ENCODE results near the gene AP3M1.
"Not testable (repeated sequence)": the region's sequence is repeated elsewhere in the genome, so short reads cannot be mapped to it uniquely, and the experiment has no call there.

AP3M1 gene

DNA sequence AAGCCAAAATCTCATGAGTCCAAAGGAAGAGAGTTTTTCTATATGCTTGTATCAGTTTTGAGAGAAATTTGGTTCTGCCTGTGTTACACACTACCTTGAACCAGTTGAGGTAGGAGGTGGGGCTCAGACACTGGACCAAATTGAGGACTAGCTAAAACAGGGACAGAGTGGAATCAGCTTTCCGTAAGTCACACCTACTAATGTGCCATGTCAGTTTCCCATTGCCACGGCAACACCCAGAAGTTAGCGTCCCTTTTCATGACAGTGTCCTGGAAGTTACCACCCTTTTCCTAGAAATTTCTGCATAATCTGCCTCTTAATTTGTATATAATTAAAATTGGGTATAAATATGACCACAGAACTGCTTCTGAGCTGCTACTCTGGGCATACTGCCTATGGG, 9.4 kb upstream of the AP3M1 start:
- DNase-seq = no peak

DNA sequence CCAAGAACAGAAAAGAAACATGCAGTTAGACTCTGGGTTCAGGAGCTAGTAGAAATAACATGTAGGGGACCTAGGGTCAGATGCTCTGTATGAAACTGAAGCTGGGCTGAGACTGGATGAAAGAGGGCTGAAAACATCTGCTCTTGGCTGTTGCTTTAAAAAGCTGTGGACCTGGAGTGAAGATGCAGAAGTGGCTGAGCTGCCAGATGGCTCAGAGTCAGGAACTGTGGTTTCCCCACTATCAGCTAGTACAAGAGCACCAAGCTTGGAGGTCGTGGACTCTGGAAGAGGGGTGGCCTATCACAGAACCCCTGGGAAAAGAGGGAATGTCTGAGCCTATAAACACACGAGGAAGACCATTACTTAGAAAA, 6.3 kb upstream of the AP3M1 start:
- DNase-seq = no peak

DNA sequence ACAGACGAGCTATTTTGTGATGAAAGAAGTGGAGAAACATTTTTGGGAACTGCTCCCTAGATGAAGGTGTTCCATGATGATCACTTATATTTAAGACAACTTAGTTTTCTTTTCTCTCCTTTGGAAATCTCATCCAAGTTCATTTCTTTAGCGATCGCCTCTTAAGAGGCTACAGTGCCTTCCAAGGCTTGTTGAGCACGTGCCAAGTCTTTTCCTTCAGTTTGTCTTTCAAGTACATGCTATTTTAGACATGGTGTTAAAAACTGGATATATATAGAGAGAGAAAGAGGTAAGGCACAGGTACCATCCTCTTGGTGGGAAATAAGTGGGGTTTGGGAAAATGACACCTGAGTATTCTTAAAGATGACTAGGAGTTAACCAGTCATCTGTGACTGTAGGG, 3.0 kb upstream of the AP3M1 start:
- DNase-seq = no peak

DNA sequence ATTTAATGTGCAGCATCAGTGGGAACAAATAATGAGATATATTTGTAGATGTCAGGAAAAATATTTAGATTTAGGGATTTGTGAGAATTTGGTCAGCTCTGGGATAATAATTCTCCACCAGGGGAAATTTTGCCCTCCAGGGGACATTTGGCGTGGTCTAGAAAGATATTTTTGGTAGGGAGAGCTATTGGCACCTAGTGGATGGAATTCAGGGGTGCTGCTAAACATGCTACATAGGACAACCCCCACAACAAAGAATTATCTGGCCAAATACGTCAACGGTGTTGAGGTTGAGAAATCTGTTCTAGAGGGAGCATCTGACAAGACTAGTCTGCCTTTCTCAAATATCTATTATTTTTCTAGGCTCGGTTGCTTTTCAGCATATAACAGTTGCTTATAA, 2.5 kb upstream of the AP3M1 start:
- peak in 1 of 3 experiments; percentile 3 for DNase-seq

DNA sequence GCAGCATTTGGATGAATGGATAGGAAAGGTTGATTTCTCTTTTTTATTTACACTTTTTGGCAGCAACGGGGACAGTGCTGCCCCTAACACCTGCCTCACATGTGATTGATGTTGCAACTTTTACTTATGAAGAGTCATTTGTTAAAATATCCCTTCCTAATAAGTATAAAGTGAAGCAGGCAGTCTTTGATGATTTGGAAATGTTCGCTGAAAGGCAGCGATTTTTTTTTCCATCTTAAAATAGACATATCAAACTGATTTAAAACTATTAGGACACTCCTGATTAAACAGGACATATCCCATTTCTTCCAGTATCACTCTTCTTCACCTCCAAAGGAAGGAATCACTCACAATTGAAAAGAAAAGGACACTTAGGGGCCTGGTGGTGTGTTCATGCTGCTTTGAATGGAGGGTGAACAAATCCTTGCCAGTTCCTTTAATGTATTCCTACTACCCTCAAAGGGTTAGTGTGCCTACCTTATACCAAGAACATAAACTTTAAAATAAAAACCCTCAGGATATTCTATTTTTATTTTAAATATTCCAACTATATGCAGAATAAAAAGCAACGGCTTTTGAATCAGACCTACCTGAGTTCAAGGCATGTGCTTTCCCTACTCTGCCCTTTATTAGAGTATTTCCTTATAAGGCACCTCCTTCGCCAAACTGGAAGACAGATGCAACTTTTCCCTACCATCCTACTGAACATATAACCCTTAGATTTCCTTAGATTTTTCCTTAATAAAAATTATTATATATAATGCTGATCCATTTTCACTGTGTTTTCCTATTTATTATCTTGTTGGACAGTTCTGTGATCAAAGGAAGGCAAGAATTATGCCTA, 1.5 kb upstream of the AP3M1 start:
- DNase-seq = peak in 1 of 3 experiments; percentile 14

DNA sequence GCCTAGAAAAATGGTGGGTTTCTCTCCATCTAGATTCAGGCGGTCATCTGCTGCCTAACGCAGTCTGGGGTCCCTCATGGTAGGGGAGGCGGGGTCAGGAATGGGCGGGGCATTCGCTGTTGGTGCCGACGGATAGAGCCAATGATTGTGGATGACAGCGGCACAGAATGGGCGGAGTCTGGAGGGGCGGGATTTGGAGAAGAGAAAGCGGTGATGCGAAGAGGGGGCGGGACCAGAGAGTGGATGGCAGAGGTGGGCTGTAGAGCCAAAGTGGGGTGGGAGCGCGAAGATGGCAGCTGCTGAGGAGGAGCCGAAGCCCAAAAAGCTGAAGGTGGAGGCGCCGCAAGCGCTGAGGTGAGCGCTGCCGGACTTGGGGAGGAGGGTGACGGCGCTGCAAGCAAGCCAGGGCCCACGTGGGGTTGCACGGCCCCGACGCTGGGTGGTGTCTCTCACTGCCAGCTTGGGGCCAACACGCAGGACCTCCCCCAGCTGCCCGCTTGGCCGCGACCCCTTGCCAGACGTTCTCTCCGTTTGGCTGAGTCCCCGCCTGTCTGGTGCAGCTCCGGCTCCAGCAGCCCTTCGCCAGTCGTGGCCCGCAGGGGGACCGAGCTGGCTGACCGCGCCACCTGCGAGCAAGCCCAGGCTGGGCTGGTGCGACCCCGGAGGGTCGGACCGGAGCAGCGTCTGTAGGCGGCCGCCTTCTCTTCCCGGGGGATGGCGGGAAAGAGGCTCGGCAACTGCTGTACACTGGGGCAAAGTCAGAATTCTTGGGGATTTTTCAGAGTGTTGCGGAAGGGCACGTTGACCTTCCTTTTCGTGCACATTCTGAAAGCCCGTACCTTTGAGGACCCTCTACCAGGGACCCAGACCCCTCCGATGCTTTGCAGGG, 606 bp upstream of the AP3M1 start, which contains the start of gene ADK:
Gene ADK (plus strand): TSS at position 232 of the 889 bp plus-strand sequence. CDS start 58 bp downstream, at position 290.
- peak; percentile 93 to 98 (median 95) for DNase-seq

DNA sequence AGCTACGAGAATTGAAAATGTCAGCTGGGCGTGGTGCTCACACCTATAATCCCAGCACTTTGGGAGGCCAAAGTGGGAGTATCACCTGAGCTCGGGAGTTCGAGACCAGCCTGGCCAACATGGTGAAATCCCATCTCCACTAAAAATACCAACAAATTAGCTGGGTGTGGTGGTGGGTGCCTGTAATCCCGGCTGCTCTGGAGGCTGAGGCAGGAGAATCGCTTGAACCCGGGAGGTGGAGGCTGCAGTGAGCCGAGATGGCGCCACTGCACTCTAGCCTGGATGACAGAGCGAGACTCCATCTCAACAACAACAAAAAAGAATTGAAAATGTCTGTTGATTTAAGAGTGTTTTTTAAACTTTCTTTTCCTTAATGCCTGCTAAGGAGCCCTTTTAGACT, 3.6 kb downstream of the AP3M1 start:
- not testable (repeated sequence) for DNase-seq

DNA sequence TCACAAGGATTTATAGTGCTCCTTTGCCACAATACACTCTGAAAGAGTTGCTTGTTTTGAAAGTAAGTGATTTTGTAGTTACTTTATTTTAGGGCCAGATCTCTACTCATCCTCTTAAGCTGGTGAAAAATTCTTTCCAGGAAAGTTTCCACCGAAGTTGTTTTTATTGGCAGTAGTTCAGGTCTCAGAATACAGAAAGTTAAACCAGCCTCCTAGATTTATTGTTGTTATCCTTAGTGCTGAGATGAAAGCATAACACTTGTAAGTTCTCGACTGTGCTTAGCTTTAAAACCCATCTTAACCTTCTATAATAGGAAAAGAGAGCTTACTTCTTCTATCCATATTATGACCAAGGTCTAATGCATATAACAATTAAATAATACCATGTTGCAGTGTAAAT, 5.5 kb downstream of the AP3M1 start:
- no peak for DNase-seq

DNA sequence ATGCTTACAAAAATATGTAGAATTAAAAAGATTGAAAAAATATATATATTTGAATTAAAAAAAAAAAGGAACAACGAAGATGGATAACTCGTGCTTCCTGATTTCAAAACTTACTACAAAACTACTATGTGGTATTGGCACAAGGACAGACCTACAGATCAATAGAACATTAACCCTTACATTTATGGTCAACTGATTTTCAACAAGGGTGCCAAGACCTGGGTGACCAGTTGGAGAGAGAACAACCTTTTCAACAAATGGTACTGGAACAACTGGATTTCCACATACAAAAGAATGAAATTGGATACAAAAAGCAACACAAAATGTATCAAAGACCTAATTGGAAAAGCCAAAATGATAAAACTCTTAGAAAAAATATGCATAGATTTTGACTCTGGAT, 10.1 kb downstream of the AP3M1 start:
- DNase-seq = no peak

DNA sequence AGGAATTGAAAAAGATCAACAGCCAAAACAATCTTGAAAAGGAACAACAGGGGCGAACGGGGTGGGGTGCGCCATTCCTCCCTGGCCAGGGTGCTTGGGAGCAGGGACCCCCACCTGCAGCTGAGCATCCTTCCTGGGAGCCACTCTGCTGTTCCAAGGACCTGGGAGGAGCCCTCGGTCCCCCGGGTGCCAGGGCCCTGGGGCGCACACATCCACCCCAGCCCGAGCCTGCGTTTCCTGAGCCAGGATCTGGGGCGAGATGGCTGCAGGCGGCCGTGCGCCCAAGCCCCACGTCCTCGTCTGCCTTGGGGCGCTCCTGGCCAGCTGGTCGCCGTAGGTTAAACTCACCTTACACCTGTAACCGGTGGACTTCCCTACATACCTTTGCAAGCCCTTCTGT, 10.6 kb downstream of the AP3M1 start:
- no peak for DNase-seq

DNA sequence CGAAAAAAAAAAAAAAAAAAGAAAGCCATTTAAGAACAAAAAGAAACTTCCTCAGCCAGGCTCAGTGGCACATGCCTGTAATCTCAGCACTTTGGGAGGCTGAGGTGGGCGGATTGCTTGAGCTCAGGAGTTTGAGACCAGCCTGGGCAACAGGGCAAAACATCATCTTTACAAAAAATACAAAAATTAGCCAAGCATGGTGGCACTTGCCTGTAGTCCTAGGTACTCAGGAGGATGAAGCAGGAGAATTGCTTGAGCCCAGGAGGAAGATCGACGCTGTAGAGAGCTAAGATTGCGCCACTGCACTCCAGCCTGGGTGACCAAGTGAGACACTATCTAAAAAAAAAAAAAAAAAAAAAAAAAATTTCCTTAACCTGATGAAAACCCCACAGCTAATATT, 12.0 kb downstream of the AP3M1 start:
- not testable (repeated sequence) for DNase-seq

DNA sequence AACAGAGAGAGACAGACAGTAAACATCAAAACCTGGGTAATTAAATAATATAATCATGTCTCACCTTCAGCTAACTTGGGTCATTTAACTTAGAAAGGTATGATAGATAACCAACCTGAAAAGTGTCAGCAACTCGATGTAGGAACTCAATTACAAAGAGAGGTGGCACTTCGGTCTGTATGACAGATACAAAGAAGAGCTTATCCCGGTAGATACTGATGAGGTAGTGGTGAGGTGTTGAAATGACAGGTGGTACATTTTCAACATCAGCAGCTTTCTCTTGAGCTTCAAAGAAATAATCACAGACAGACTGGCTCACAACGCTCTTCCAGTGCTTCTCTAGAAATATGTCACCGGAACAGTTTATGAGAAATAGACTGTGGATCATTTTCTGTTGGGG, 12.6 kb downstream of the AP3M1 start:
- DNase-seq = no peak

DNA sequence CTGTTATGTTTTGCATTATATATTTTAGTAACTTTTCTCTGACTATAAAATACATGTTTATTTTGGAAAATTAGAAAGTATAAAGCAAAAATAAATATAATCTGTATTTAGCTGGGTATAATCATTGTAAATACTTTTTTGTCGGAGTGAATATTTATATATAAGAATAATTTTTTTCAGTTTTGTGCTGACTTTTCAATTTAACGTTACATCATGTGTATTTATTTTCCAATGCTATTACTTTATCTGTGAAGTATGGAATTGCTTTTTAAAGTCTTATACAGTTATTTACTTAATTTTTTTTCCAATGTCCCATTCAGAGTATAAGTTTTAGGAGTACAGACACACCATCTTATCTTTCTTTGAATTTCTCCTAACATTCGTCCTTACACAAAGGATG, 15.2 kb downstream of the AP3M1 start:
- no peak for DNase-seq

DNA sequence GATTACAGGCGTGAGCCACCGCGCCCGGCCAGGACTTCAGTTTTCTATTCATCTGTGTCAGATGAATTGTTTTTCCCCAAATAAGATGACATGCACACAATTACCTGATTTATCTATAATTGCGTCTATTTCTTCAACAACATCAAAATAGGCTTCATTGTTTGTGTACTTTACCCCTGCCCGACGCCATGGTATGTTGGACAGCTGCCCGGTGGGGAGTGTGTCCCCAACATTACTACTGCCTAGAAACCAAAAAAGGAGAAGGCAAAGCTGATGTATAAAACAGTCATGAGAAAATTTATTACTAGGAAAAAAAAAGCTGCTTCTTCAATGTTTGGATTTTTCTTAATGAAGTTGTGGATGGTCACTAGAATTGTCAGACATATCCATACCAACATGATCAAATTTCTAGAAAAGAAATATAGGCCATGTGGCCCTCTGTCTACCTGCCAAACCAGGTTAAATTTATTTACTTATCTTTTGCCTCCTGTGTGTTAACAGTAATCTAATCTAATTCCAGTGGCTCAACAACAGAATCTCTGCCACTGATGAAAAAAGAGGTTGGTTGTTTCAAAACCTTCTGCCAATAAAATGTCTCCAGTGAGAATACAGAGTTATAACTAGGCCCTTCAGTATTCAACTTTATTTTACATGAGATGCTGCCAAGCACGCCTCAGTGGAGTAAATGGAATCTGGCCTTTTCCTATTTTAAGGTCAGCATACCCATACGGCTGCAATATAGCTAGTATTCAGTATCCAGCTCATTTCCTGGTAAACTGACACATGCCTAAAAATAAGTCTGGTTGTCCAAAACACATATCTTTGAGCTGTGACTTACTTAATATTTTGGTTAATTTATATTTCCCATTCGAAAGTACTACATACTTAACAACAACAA, 16.5 kb downstream of the AP3M1 start:
- no peak for DNase-seq

DNA sequence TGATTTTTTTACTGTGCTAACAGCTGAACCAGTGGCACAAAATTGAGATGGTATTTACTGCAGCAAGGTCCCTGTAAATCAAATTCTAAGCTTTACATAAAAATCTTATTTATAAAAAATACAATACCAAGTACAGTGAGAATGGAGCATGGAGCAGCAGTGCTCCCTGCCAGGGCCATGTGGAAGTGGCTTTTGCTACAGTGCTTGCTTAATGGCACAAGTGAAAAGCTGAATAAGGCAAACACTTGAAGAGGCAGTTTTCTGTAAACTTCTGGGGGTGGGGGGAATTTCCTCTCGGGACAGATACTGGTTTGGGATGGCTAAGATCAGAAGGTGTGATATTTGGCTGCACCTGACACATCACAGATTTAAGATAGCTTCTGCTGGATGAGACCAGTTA, 27.5 kb downstream of the AP3M1 start:
- DNase-seq = no peak

DNA sequence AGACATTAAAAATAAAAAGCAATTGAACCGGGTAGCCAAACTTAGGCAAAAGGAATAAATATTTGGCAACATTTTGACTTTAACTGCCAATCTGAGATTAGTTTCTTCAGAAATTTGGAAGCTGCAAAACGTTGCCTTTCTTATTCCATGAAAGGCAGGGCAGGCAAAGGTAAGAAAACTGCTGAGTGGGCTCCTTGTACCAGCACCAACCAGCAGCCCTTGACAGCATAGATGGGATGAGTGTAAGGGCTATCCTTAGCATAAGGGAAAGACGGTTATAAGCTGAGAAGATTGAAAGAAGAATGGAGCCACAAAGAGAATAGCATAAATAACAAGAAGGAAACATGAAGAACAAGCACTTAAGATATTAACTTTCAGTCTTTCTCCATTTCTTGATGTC, 28.6 kb downstream of the AP3M1 start:
- no peak for DNase-seq

DNA sequence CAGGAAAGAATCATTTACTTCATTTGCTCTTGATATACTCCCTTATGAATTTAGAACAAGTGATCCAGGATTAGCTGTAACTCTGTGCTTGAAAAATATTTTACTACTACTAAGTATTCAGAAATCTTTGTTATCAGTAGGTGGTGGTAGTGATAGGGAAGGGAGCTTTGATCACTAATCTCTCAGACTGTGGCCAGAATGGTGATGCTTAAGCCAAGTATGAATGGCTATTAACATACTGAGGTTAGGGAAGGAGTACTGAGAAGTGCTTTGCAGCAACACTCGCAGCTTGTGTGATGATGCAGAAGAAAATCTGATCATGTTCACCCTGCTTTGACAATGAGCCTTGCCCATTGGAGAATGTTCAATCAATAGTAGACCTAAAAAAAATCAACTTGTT, 29.3 kb downstream of the AP3M1 start:
- DNase-seq = no peak

DNA sequence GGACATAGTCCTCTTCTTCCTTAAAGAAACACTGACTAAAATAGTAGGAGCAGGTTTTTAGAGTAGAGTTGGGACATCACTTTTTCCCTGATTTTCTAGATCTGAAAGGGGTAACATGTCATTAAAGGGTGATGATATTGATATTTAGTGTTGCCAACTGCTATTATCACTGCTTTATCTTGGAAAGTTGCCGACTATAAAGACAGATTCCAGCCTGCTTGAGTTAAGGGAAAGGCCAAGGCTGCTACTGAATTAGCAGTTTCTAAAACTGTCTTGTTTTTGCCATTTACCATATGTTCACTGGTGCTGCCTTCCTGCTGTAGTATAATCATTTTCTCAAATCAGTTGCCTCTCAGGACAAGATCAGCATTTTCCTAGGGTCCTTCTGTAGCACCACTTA, 29.7 kb downstream of the AP3M1 start:
- DNase-seq = no peak

DNA sequence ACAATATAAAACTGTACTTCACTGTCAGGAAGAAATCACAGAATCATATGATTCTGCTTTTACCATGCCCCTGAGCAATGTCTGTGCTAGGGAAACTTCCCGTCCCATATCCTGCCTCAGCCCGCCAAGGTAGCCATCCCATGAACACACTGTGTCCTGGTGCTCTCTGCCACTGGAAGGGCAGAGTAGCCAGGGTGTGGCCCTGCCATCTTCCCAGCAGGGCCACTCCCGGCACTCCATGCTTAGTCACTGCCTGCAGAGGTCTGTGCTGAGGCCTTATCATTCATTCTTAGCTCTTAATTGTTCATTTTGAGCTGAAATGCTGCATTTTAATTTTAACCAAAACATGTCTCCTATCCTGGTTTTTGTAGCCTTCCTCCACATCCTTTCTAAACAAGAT, 31.8 kb downstream of the AP3M1 start:
- no peak for DNase-seq

DNA sequence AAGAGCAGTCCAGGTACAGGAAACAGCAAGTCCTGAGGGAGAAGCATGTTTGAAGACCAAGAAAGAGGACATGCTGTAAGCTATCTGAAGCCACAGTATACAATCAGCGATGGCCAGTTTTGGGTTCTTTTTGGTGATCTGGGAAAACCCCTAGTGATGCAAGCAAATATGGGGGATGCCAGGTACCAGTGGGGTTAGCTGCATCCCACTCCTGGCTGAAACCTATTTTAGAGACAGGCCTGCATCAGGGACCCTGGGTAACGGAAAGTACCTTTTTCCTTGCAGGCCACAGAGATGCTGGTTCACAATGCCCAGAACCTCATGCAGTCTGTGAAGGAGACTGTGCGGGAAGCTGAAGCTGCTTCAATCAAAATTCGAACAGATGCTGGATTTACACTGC, 32.9 kb downstream of the AP3M1 start:
- DNase-seq = no peak

DNA sequence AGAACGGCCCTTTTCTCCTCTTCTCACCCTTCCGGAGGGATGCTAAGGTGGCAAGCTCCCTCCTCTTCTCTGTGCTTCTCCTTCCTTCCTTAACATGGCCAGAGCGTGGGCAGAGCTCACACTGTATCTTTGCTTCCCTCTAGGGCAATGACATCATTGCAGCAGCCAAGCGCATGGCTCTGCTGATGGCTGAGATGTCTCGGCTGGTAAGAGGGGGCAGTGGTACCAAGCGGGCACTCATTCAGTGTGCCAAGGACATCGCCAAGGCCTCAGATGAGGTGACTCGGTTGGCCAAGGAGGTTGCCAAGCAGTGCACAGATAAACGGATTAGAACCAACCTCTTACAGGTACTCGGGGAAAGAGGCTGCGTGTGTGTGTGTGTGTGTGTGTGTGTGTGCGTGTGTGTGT, 36.6 kb downstream of the AP3M1 start:
- DNase-seq = no peak

DNA sequence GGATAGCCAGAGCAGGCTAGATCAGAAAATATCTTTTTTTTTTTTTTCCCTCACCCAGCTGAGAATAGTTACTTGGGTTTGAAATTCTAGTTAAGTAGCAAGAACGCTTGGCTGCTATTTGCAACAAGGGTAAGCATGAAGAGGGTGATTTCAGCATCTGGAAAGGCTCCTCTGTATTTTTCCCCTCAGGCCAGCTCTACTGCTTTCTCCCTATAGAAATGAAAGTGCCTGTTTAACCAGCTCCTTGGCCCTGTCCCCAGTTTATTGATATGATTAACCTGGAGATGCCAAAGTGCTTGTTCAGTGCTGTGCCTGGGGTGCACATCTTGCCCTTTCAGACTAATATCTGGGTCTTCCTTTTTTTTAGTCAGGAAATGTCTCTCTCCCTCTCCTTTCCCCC, 37.1 kb downstream of the AP3M1 start:
- no peak for DNase-seq

DNA sequence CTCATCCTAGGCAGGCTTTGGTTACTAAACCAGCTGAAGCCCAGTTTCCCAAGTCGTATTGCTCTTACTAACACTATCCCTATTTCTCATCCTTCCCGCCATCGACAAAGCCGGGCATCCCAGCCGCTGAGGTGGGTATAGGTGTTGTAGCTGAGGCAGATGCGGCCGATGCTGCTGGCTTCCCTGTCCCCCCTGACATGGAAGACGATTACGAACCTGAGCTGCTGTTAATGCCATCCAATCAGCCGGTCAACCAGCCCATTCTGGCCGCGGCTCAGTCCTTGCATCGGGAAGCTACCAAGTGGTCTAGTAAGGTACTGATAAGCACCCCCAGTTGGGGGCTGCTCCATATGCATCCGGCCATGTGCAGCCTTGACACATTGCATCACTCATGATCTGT, 38.8 kb downstream of the AP3M1 start:
- no peak for DNase-seq

Measured in NCI-H1417 (cell line).